GM12878 (cell line): ENCODE data around the gene COL21A1. TPM values are rescaled to one million over a fixed set of nuclear protein-coding genes. Genes with fewer than 3 reads are reported as not detected.
"Not testable (repeated sequence)": the region's sequence is repeated elsewhere in the genome, so short reads cannot be mapped to it uniquely, and the experiment has no call there.

Experiments used
- ATAC-seq: fragments of 200-7000 bp; cut with Tn5 transposase; 3 replicates; pipeline ENCODE4 v1.9.1; 2020; ENCODE audit warnings: mild to moderate bottlenecking, moderate library complexity
- BruUV-seq: library from RNA; stranded (reverse); fragments of 400-500 nt; replicated peaks from 2 replicates; lab custom pipeline; 2021; lab: Mats Ljungman, UMichigan
- CTCF ChIA-PET: fragments of 300-600 bp; sonication (Branson Sonifier 250); formaldehyde crosslinking; extraction: SDS; loops from one replicate; lab custom pipeline; 2021; ENCODE audit warnings: inconsistent platforms; lab: Yijun Ruan, JAX
- POLR2A ChIA-PET: fragments of 350-600 bp; formaldehyde crosslinking; extraction: SDS; loops from one replicate; lab custom pipeline; 2021; ENCODE audit warnings: inconsistent platforms; lab: Charles Lee
- RAD21 ChIA-PET: fragments of 300-600 bp; sonication (Branson Sonifier 250); formaldehyde crosslinking; loops from one replicate; lab custom pipeline; 2023; ENCODE audit warnings: antibody characterized with exemption; ENCODE audit not compliant: unreplicated experiment; lab: Charles Lee
- SMC1A ChIA-PET: fragments of 300-600 bp; sonication (Branson Sonifier 250); formaldehyde crosslinking; loops from one replicate; lab custom pipeline; 2023; ENCODE audit not compliant: unreplicated experiment, uncharacterized antibody; lab: Charles Lee
- DNase-seq: peaks from one replicate; pipeline ENCODE4 v3.0.0-alpha.2; 2011; ENCODE audit warnings: low read depth, low spot score
- FAIRE-seq: peaks from 3 replicates; lab custom pipeline; 2011; peaks lifted over from hg19 to GRCh38; lab: Jason Lieb, UNC
- H2AFZ ChIP-seq: 2 replicates; pipeline ENCODE4 v1.6.0; 2011; ENCODE audit warnings: low read depth, low read length, control low read depth; ENCODE audit not compliant: control insufficient read depth
- H3K27ac ChIP-seq: 2 replicates; pipeline ENCODE4 v1.5.1; 2011; ENCODE audit warnings: control low read depth; ENCODE audit not compliant: control insufficient read depth, insufficient read depth
- H3K27me3 ChIP-seq, 2 experiments: replicated peaks in 1 of 2; 2 replicates each; pipeline versions ENCODE4 v1.6.0 to v1.6.1; 2011; ENCODE audit warnings: low read length in 1 of 2; ENCODE audit not compliant: control insufficient read depth in 2 of 2, insufficient read depth in 2 of 2
- H3K36me3 ChIP-seq, 2 experiments: 2 replicates each; pipeline ENCODE4 v1.5.1; 2011; ENCODE audit warnings: low read length in 1 of 2; ENCODE audit not compliant: control insufficient read depth in 2 of 2, insufficient read depth in 2 of 2
- H3K4me1 ChIP-seq: 2 replicates; pipeline ENCODE4 v1.6.1; 2011; ENCODE audit warnings: mild to moderate bottlenecking, low read length, moderate library complexity, mixed read lengths; ENCODE audit not compliant: control insufficient read depth, insufficient read depth
- H3K4me2 ChIP-seq: 2 replicates; pipeline ENCODE4 v1.6.0; 2011; ENCODE audit warnings: control low read depth; ENCODE audit not compliant: control insufficient read depth, insufficient read depth
- H3K4me3 ChIP-seq: fragments of 200-600 bp; sonication (generic); 2 replicates; pipeline ENCODE4 v1.5.1; 2016
- H3K79me2 ChIP-seq: 2 replicates; pipeline ENCODE4 v1.6.0; 2011; ENCODE audit warnings: low read length; ENCODE audit not compliant: control insufficient read depth, insufficient read depth
- H3K9ac ChIP-seq: 2 replicates; pipeline ENCODE4 v1.8.0; 2011; ENCODE audit warnings: low read length, control low read depth, mixed read lengths; ENCODE audit not compliant: control insufficient read depth, insufficient read depth
- H3K9me3 ChIP-seq: replicated peaks from 3 replicates; pipeline ENCODE4 v1.5.1; 2011; ENCODE audit warnings: mild to moderate bottlenecking, low read length; ENCODE audit not compliant: control insufficient read depth, insufficient read depth
- H4K20me1 ChIP-seq: 2 replicates; pipeline ENCODE4 v1.6.0; 2011; ENCODE audit not compliant: control insufficient read depth, insufficient read depth
- ASH2L ChIP-seq: fragments of 300-600, 200-600 bp; sonication (generic); IDR thresholded peaks from 2 replicates; pipeline ENCODE4 v1.6.1; 2017; ENCODE audit warnings: low read depth, mild to moderate bottlenecking, borderline replicate concordance
- RUNX3 ChIP-seq: IDR thresholded peaks from 2 replicates; pipeline ENCODE4 v1.6.1; 2012; ENCODE audit warnings: low read length, inconsistent platforms
- SMAD5 ChIP-seq: IDR thresholded peaks from 2 replicates; pipeline ENCODE4 v1.6.1; 2016; ENCODE audit warnings: antibody characterized with exemption, low read depth
- SMARCA5 ChIP-seq: fragments of 450-650 bp; IDR thresholded peaks from 2 replicates; pipeline ENCODE4 v1.6.1; 2017; ENCODE audit warnings: mild to moderate bottlenecking
- STAT3 ChIP-seq: IDR thresholded peaks from 2 replicates; pipeline ENCODE4 v1.6.1; 2011; ENCODE audit warnings: low read depth, low read length, improper control_type of control experiment
- WGBS: methylation state at CpG from one replicate; pipeline ENCODE4 v1.1.6; 2016; ENCODE audit warnings: low lambda C conversion rate; ENCODE audit not compliant: insufficient replicate concordance, insufficient coverage; ENCODE audit errors: missing lambda C conversion rate; 5-methylcytosine and 5-hydroxymethylcytosine counted together
- in situ Hi-C: fragments of 300-500 bp; cut with MboI; formaldehyde crosslinking; loops from 9 replicates; pipeline ENCODE4 v1.14.3; 2018; ENCODE audit warnings: mixed read lengths
- intact Hi-C: fragments of 100-400 bp; cut with micrococcal nuclease; formaldehyde crosslinking; loops from one replicate; pipeline ENCODE4 v1.14.2; 2022; ENCODE audit not compliant: unreplicated experiment
- polyA plus RNA-seq, 11 experiments: library from polyadenylated mRNA; depleted of rRNA in 4 of 11; unstranded in 6 of 11; stranded (reverse) in 5 of 11; fragments of >200 nt; fragmentation: Nextera tagmentation in 4 of 11; fragmentation: Illumina TruSeq in 1 of 11; extraction: Ambion mirVana in 4 of 11; extraction: Trizol in 1 of 11; gene quantifications; 1 replicate in 1 of 11; 2 replicates in 10 of 11; pipeline versions ENCODE4 v1.2.1 to v1.2.3, GENCODE V29; 2011 to 2016; ENCODE audit warnings: inconsistent platforms in 2 of 11, missing spikeins in 2 of 11, low read depth in 1 of 11
- total RNA-seq, 4 experiments: library from RNA; depleted of rRNA in 3 of 4; stranded (reverse); fragments of >200 nt in 3 of 4; fragmentation: Illumina TruSeq in 1 of 4; extraction: Trizol in 1 of 4; gene quantifications; 2 replicates each; pipeline versions ENCODE4 v1.2.1 to v1.2.3, GENCODE V29; 2013 to 2021
- TF ChIP-seq, protein P1 (sequence below): fragments of 450-650 bp; IDR thresholded peaks from 2 replicates; pipeline ENCODE4 v1.6.1; 2017; ENCODE audit warnings: antibody characterized with exemption, mild to moderate bottlenecking, moderate library complexity
- TF ChIP-seq, protein P2 (sequence below): fragments of 450-650 bp; formaldehyde crosslinking; IDR thresholded peaks from 2 replicates; pipeline ENCODE4 v1.4.0; 2020; ENCODE audit warnings: mild to moderate bottlenecking, moderate library complexity

Gene COL21A1
- total and polyA plus RNA-seq, 10 of the 15 experiments (the other 5 are each of a cell fraction or from before 2014, with no cell fraction given) = 0.10 TPM; not detected in 9

DNA sequence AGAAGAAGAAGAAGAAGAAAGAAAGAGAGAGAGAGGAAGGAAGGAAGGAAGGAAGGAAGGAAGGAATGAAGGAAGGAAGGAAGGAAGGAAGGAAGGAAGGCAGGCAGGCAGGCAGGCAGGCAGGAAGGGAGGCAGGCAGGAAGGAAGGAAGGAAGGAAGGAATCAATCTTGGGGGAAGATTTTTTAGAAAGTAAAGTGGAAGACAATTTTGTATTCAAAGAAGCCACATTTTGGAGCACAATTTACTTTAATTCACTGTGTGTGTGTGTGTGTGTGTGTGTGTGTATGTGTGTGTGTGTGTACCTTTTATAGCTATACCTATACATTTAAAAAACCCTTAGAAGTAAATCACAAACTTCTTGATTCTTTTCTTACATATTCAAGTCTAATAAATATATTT, 13.2 kb upstream of the COL21A1 start:
- POLR2A ChIA-PET, H4K20me1 ChIP-seq, H3K9me3 ChIP-seq, BruUV-seq, H3K4me2 ChIP-seq, H3K9ac ChIP-seq, H2AFZ ChIP-seq, H3K4me1 ChIP-seq, DNase-seq, in situ Hi-C loops, RAD21 ChIA-PET, H3K79me2 ChIP-seq, H3K27ac ChIP-seq, SMC1A ChIA-PET, FAIRE-seq, H3K27me3 ChIP-seq, intact Hi-C loops, ATAC-seq, H3K36me3 ChIP-seq, CTCF ChIA-PET, H3K4me3 ChIP-seq: not testable (repeated sequence)

DNA sequence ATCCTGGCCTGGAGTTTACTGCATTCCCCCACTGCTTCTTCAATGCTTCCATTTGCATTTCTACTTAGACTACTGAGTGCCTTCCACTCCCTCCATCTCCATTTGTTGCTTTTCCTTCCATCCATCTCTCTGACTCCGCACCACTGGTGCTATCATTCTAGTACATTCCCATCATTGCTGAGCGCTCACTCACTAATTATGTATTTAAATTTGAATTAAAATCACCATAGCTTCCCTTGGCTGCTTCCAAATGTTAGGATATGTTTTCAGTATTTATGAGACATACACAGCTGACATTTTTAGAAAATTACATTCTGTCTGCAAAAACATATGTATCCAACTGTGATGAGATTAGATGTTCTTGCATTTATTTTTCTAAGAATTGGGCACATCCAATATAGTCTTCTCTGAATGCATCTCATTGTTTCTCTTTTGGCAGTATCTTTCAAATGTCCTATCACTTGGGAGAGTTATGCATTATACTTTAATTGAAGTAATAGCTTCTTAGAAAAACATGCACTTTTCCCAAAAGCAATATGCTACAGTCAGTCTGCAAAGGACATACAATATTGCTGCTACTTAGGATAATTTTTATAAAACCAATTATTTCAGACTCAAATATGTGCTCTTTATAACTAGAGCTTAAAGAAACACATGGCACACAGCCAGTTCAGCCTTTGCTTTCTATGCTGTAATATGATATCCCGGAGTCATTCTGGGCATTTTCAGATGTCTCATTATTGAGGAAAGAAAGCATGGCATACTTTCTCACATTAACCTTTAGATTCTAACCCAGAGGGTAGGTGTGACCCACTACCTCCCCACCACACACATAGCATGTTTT, 12.1 kb upstream of the COL21A1 start:
- POLR2A ChIA-PET = no interaction called here
- intact Hi-C loops (loop anchor here (5.0 kb wide), 1 partner anchor 47 kb away; no protein-coding TSS in a partner anchor), in situ Hi-C loops (no loop called here)
- SMC1A ChIA-PET = no interaction called here
- RAD21 ChIA-PET = no interaction called here
- no peaks in the 10 kb centered on the region for H3K79me2 ChIP-seq
- FAIRE-seq (no peak), ATAC-seq (no peak), DNase-seq (no peak)
- no peaks in the 10 kb centered on the region for H3K4me1 ChIP-seq
- no peak overlapping the region for H3K9ac ChIP-seq
- CTCF ChIA-PET = no interaction called here
- H3K4me2 ChIP-seq = no peak overlapping the region
- BruUV-seq = no TSS peak
- H3K27me3 ChIP-seq = peaks cover 0 to 2% of the 10 kb centered on the region in 2 experiments; a peak in 1 of 4 replicates
- no peak overlapping the region for H2AFZ ChIP-seq
- no peak overlapping the region for H3K4me3 ChIP-seq
- no peak overlapping the region for H3K27ac ChIP-seq
- H3K9me3 ChIP-seq = no peaks in the 10 kb centered on the region
- no peaks in the 10 kb centered on the region for H4K20me1 ChIP-seq
- WGBS = 28% methylated on average over 3 of the region's 3 CpGs
- no peaks in the 10 kb centered on the region for H3K36me3 ChIP-seq
- TF ChIP-seq SMAD5 (no peak), ASH2L (no peak), SMARCA5 (no peak), RUNX3 (no peak), STAT3 (no peak)
- TF ChIP-seq, protein P1, sequence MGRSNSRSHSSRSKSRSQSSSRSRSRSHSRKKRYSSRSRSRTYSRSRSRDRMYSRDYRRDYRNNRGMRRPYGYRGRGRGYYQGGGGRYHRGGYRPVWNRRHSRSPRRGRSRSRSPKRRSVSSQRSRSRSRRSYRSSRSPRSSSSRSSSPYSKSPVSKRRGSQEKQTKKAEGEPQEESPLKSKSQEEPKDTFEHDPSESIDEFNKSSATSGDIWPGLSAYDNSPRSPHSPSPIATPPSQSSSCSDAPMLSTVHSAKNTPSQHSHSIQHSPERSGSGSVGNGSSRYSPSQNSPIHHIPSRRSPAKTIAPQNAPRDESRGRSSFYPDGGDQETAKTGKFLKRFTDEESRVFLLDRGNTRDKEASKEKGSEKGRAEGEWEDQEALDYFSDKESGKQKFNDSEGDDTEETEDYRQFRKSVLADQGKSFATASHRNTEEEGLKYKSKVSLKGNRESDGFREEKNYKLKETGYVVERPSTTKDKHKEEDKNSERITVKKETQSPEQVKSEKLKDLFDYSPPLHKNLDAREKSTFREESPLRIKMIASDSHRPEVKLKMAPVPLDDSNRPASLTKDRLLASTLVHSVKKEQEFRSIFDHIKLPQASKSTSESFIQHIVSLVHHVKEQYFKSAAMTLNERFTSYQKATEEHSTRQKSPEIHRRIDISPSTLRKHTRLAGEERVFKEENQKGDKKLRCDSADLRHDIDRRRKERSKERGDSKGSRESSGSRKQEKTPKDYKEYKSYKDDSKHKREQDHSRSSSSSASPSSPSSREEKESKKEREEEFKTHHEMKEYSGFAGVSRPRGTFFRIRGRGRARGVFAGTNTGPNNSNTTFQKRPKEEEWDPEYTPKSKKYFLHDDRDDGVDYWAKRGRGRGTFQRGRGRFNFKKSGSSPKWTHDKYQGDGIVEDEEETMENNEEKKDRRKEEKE = no peak
- TF ChIP-seq, protein P2, sequence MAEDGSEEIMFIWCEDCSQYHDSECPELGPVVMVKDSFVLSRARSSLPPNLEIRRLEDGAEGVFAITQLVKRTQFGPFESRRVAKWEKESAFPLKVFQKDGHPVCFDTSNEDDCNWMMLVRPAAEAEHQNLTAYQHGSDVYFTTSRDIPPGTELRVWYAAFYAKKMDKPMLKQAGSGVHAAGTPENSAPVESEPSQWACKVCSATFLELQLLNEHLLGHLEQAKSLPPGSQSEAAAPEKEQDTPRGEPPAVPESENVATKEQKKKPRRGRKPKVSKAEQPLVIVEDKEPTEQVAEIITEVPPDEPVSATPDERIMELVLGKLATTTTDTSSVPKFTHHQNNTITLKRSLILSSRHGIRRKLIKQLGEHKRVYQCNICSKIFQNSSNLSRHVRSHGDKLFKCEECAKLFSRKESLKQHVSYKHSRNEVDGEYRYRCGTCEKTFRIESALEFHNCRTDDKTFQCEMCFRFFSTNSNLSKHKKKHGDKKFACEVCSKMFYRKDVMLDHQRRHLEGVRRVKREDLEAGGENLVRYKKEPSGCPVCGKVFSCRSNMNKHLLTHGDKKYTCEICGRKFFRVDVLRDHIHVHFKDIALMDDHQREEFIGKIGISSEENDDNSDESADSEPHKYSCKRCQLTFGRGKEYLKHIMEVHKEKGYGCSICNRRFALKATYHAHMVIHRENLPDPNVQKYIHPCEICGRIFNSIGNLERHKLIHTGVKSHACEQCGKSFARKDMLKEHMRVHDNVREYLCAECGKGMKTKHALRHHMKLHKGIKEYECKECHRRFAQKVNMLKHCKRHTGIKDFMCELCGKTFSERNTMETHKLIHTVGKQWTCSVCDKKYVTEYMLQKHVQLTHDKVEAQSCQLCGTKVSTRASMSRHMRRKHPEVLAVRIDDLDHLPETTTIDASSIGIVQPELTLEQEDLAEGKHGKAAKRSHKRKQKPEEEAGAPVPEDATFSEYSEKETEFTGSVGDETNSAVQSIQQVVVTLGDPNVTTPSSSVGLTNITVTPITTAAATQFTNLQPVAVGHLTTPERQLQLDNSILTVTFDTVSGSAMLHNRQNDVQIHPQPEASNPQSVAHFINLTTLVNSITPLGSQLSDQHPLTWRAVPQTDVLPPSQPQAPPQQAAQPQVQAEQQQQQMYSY = no peak
